GM19438 (cell line): ENCODE data around the gene SLC35E2B.
"Not testable (repeated sequence)": the region's sequence is repeated elsewhere in the genome, so short reads cannot be mapped to it uniquely, and the experiment has no call there.

Experiments
- ATAC-seq: cut with Tn5 transposase; IDR thresholded peaks from one replicate; pipeline ENCODE4 v1.9.1; 2021; ENCODE audit warnings: low read depth; ENCODE audit not compliant: unreplicated experiment

The SLC35E2B gene

DNA sequence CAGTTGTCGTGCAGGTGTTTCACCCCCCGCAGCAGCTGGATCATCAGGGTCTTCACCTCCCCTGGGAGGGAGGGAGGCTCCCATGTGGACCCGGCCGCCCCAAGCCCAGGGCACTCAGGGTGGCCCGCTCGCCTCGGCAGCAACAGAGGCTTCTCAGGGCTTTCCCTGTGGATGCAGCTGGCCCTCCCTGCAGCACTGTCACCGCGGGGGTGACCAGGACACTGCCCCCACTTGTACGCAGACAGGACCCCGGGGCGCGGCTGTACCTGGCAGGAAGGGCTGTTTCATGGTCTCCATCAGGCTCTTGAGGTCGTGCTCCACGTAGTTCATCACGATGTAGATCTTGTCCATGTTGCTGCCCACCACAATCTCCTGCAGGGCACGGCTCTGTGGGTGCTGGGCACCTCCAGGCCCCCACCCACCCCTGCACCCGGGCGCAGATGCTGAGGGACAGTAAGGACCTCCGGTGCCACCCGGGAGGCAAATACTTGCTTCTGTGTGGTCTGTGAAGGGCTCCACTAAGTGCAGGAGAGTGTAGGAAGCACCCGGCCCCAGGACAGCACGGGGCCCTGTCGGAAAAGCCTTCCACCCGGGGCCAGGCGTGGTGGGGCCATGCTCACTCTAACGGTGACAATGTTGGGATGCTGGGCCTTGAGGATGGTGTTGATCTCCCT, 11.8 kb upstream of the SLC35E2B start:
- ATAC-seq, result not testable (repeated sequence)

DNA sequence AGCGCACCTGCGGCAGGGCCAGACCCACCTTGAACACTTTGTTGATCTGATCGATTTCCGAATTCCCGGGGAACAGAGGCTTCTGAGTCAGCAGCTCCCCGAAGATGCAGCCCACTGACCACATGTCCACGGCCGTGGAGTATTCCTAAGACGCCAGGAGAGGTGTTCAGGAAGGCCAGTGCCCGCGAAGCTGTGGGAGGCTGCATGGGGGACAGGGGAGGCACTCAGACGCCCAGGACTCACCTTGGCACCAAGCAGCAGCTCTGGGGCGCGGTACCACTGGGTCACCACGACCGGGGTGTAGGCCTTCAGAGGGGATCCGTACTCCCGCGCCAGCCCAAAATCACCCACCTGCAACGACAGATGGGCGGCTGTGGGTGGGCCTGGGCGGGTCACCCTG, 11.2 kb upstream of the SLC35E2B start:
- no peak for ATAC-seq

DNA sequence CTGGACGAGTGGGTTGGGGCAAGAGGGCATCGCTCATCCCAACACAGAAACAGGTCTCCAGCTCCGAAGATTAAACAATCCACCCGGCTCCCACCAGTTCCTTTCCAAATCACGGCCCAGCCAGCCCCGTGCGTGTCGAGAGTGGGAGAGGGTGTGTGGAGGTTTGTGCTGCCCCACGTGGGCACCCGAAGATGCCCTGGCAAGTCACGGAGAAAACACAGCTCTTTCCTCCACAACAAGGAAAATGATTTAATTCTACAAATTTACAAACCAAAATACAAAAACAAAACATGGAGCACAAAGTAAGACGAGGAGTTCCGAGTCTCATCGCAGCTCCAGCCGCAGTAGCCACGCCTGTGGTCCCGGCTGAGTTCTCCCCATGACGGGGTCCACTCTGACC, 9.9 kb upstream of the SLC35E2B start:
- not testable (repeated sequence) for ATAC-seq

DNA sequence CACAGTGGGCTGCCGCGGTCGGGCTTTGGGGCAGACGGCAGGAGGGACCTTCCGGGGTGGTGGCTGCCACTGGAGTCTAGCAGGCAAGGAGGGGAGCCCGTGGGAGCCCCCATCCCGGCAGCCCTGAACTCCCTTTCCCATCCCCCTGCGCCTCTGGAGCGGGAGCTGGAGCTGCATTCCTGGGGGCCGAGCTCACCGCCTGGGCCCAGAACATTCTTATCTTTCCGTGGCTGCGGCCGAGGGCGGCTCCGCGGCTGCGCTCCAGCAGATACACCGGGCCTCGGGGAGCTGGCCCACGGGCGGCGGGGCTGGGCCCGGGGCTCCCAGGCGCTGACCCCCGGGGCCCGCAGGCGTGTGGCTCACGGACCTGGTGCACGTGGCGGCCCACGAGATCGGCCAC, 8.0 kb upstream of the SLC35E2B start:
- ATAC-seq, result not testable (repeated sequence)

DNA sequence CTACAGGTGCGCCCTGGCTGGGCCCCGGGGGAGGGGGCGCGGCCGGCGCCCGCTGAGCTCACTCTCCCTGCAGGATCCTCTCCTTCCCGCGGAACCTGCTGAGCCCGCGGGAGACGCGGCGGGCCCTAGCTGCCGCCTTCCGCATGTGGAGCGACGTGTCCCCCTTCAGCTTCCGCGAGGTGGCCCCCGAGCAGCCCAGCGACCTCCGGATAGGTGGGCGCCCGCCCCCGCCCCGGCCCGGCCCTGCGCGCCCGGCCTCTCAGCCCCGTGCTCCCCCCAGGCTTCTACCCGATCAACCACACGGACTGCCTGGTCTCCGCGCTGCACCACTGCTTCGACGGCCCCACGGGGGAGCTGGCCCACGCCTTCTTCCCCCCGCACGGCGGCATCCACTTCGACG, 7.5 kb upstream of the SLC35E2B start:
- not testable (repeated sequence) for ATAC-seq

DNA sequence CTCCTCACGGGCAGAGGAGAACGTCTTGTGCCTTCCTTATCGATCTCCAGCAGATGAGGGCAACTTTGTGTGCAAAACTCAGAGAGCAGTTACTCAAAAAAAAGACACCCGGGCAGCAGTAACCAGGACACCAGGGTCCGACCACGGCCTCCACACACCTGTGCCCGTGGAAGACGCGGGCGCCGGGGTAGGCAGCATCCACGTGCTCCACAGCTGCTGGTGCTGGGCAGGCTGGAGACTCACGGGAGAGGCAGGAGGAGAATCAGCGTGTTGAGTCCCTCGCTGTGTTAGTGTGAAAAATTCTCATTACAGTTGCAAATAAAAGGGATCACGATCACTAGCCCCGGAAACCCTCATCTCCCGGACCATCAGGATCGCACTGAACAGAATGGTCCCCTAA, 6.5 kb upstream of the SLC35E2B start:
- ATAC-seq, result not testable (repeated sequence)

DNA sequence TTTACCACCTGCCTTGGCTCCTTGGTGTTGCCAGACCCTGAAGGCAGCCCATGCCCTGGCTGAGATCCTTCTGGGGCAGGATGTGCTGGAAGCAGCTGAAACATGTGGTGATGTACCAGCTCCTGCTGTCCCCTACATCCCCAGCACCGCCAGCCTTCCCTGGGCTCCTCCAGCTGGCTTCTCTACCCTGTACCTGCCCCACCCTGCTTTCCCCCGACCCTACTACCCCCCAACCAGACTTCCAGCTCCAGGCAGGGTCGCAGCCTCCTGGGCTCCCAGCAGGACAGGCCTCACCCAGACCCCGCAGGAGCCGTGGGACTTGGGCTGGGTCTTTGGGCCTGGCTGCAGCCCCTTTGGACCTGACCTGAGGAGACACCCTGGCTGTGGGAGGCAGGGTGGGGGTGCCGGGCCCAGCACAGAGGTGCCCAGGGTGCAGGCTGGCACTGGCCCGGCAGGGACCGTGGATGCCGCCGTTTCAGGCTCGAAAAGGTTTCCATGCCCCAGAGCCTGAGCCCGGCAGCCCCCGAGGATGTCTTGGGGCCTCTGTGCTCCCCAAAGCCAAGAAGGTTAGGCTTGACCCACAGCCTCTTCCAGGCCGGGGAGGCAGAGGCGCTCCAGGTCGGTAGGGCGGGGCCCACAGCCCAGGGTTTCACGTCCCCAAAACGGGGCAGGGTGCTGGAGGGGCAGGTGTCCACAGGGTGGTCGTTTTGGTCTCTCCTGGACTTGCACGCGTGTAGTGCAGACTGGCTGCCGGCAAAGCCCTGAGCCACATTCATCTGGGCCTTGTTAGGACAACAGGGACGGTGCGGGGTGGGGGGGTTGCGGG, 5.0 kb upstream of the SLC35E2B start:
- ATAC-seq, result not testable (repeated sequence)

DNA sequence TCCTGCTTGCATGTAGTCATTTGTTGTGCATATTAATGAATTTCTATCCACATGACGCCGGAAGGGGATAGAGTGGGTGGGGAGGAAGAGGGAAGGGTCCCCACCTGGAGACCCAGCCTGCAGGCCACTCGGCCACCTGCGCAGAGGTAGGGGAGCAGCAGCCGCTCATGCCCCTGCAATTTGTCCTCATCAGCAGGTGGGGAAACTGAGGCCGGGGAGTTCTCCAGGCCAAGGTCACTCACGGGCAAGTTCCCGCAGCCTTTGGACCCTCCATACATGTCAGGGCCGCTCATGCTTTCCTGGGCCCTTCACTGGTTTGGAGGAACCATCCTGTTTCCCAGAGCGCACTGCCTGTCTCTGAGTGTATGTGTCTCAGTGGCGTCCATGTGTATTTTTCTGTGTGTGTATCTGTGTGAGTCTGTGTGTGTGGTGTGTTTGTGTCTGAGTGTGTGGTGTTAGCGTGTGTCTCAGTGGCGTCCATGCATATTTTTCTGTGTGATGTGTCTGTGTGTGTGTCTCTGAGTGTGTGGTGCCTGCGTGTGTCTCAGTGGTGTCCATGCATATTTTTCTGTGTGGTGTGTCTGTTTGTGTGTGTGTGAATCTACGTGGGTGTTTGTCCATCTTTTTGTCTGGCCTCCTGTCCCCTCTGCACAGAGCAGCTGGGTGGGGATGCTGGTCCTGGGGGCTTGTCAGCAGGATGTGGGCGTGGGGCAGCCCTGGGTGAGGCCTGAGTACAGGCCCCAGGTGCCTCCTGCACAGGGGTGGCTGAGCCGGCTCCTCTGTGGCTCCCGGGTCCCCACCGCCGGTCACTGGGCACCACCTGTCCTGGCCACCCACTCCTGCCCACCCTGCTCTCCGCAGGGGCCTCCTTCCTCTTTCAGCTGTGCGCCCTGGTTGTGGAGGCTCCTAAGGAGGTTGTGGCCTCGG, 4.1 kb upstream of the SLC35E2B start:
- not testable (repeated sequence) for ATAC-seq

DNA sequence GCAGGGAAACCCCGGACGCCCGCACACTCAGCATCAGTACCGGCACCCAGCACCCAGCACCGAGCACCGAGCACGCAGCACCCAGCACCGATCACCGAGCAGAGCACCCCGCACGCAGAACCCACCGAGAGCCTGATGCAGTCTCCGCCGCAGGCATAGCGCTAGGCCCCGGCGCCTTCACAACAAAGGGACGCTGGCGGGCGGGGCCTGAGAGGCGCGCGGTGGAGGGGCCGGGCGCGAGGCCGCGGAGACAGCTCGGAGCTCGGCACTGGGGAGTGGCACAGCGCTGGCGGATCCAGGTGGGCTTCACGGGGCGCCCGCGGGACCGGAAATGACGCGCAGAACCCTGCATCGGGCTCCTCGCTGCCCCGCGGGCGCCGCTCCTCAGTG, 276 bp downstream of the SLC35E2B start:
- peak; percentile 33 for ATAC-seq

DNA sequence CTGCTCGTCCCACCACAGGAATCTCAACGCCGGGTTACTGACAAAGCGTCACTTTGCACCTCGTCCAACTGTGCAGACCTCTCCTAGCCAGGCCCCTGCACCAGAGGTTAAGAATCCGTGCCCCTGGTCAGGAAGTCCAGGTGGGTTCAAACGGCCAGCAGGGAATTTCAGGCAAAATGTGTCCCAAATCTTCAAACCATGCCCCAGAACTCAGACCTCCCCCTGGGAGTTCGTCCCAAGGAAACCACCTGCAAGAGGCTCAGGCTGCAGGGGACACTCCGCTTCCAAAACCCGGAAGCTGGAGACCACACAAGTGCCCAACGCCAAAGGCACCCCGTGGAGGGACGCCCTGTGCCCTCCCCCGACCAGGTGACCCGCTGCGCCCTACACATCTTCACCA, 1.2 kb downstream of the SLC35E2B start:
- not testable (repeated sequence) for ATAC-seq

DNA sequence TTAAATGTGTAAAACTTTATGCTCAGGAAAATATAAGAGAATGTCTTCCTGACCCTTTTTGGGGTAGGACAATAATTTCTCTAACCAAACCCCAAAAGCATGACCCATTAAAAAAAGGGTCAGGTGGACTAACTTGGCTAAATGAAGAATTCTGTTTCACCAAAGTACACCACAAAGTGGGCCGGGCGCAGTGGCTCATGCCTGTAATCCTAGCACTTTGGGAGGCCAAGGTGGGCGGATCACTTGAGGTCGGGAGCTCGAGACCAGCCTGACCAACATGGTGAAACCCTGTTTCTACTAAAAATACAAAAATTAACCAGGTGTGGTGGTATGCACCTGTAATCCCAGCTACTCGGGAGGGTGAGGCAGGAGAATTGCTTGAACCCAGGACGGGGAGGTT, 3.1 kb downstream of the SLC35E2B start:
- ATAC-seq, result not testable (repeated sequence)

DNA sequence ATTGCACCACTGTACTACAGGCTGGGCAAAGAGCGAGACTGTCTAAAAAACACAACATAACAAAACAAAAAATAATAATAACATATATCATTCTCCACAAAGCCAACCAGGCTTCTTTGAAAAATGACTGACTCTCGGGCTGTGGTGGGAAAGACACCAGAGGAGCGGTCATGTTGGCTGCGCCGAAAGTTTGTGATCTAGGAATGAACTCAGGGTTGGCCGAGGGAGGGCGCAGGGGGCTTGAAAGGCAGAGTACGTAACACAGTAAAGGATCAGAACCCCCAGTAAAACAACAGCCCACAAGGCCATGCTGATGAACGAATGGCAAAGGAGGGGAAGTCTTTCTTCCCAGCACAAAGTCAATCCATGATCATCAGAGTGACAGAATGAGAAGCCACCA, 4.7 kb downstream of the SLC35E2B start:
- ATAC-seq, result no peak

DNA sequence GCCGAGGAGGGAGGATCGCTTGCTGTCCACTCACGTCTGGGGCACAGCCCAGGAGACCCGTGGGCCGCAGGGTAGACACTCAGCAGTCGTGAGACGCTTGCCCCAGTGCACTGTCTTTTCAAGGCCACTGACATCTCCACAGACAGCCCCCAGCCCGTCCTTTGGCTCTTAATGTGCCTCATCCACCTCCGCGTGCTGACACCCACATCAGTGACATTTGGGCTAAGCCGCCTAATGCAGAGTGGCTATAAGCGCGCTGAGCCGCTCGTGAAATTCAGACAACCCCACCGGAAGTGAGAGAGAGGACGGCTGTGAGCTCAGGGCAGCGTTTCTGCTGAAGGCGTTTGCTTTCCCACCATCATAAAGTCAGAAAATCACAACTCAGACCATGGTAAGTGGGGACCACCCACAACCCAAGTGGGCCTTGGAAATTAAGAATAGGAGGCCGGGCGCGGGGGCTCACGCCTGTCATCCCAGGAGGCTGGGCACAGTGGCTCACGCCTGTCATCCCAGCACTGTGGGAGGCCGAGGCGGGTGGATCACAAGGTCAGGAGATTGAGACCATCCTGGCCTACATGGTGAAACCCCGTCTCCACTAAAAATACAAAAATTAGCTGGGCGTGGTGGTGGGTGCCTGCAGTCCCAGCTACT, 8.4 kb downstream of the SLC35E2B start:
- no peak for ATAC-seq

DNA sequence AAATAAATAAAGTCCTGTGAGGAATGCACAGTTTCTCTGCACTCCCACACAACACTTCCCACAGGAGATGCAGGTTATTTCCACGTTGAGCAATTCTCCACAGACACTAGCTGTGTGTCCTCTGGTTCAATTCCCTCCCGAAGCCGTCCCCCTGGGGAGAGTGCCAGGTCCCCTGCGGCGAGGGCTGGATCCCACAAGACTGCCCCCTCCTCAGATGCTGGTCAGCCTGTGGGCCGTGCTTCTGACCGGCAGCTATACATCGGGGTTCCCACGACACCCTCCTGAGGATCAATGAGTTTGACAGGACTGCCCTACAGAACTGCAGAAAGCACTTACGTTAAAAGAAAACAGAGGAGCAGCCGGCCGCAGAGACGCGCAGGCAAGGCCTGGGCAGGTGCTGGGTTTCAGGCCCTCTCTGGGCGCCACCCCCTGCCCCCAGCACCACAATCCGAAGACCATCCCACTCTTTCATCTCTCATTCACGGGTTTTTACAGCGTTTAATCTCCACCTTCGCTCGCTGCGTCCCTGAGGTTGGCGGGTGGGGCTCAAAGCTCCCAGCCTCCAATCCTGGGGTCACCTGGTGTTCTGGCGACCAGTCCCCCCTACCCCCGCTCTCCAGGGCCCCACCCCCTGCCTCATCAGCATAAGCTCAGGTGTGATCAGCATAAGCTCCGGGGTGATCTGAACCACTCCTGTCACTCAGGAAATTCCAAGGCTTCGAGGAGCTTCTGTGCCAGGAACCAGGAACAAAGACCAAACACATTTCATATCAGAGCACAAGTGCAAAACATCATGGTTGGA, 9.3 kb downstream of the SLC35E2B start:
- no peak for ATAC-seq

DNA sequence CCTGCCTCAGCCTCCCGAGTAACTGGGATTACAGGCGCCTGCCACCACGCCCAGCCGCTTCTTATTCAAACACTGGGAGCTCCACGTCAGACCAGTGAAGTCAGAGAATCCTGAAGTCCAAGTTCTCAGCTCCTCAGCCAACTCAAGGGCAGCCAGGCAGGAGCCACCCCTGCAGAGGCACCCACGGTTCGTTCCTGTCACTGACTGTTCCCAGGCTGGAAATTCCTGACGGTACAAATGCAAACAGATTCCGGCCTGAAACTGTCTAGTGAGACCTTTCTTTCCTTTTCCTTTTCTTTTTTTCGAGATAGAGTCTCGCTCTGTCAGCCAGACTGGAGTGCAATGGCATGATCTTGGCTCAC, 11.7 kb downstream of the SLC35E2B start:
- ATAC-seq, result no peak

DNA sequence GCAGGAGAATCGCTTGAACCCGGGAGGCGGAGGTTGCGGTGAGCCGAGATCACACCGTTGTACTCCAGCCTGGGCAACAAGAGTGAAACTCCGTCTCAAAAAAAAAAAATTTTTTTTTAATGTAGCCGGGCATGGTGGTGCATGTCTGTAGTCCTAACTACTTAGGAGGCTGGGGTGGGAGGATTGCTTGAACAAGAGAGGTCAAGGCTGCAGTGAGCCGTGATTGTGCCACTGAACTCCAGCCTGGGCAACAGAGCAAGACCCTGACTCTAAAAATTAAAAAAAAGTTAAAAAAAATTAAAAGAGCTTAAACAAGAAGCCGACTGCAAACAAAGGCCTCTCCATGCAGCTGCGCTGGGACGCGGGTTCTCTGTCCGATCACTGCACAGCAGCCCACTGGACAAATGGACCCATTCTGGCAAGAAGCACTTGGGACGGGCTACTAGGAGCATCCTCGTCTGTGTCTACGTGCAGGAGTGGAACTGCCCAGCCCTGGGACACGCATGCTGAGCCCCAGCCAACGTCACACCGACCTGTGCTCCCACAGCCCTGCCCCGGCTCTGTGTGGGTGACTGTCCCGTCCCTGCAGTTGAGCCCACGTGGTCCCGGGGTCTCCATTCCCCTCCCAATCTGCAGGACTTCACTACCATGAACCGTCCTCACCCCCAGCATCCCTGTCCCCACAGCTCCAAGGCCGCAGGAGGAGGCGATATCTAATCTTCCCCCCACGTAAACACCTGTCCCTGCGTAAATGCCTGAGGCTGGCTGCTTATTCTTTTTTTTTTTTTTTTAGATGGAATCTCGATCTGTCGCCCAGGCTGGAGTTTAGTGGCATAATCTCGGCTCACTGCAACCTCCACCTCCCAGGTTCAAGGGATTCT, 12.3 kb downstream of the SLC35E2B start:
- no peak for ATAC-seq

DNA sequence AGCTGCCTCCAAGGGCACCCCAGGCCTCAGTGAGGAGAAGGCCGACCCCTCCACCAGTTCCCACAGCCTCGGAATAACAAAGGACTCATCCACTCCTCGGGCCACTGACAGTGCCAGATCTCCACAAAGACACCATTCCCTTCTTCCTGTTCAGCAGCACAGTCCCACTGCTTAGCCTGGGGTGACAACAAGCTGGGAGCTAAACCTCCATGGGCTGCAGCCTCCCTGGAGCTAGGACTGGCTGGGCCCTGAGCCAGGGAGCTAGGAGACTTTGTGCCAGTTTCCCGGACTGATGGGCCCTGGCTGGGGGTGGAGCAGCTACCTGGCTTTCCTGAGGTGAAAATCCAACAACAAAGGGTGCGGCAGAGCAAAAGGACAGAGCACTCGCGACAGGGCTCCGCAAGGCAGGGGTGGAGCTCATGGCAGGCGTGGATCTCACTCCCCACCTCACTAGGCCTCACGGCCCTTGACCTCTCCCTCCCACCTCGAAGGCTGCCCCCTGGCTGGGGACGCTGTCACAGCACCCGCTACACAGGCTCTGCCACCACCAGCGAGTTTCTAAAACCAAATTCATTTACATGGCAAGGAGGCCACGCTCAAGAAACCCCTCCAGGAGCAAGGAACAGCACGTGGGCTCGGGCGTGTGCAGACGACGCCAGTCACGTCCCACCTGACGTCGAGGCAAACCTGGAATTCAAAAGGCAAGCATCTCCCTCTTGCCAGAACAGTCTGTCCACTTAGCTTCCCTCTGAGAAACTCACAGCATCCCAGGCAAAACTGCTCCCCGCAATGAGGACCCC, 13.8 kb downstream of the SLC35E2B start:
- peak; percentile 30 for ATAC-seq
